NCI-H345 (cell line): ENCODE data around the gene SRPK3.

Source experiments
- DNase-seq: peaks from one replicate; lab custom pipeline; 2025; lab: John Stamatoyannopoulos, UW

The SRPK3 gene

DNA sequence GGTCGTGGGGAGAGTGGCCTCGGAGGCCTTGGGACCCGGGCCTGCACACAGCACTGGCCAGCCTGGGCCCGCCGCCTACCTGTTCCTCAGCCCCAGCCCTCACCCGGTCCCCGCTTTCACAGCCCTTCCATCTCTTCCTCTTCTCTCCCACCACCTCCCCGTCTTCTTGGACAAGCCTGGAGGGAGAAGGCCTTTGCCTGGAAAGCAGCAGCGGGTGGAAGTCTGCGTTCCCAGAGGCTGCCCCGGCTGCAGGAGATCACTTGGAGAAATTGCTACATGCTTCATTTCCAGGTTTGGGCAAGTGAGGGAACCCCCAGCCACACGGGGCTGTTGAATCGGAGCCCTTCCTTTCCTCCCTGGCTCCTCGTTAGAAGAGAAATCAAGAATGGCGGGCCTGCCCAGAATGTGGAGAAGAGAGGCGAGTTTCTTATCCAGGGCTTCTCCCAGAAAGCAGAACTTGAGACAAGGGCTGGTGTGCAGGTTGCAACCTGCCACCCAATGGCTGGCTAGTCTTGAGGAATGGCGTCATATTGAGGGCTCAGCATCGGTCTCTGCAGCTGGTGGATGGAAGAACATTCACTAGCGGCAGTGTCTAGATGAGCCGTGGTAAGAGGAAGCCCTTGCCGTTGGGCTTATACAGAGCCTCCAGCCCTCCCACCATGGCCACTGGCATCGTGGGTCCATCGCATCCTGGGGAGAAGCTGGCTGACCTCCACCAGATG lies 50.7 kb downstream of the SRPK3 start:
- no peak for DNase-seq

GRCh38 chrX:153832728-153833127 lies 51.9 kb downstream of the SRPK3 start:
- DNase-seq = no peak
